HepG2 (cell line): ENCODE data around the gene DNAL4. TPM values are rescaled to one million over a fixed set of nuclear protein-coding genes. Genes with fewer than 3 reads are reported as not detected.

Experiments used
- AGO1 ChIP-seq: fragments of 200-400 bp; formaldehyde crosslinking; IDR thresholded peaks from 2 replicates; pipeline ENCODE4 v1.6.1; 2017; ENCODE audit warnings: mild to moderate bottlenecking, low read depth, low read length, moderate library complexity; ENCODE audit not compliant: poor library complexity, severe bottlenecking
- ATAD3A ChIP-seq: sonication (generic); formaldehyde crosslinking; IDR thresholded peaks from 2 replicates; pipeline ENCODE4 v1.4.0; 2020; ENCODE audit warnings: missing genetic modification reagents
- ELF1 ChIP-seq: sonication (generic); formaldehyde crosslinking; IDR thresholded peaks from 2 replicates; pipeline ENCODE4 v1.4.0; 2020; ENCODE audit warnings: missing genetic modification reagents
- JUNB ChIP-seq: sonication (generic); formaldehyde crosslinking; IDR thresholded peaks from 2 replicates; pipeline ENCODE4 v1.8.0; 2022; ENCODE audit warnings: missing genetic modification reagents, mild to moderate bottlenecking, borderline replicate concordance
- NFE2L2 ChIP-seq: fragments of 150-350 bp; IDR thresholded peaks from 2 replicates; pipeline ENCODE4 v1.6.1; 2014; ENCODE audit warnings: low read length
- PCBP1 ChIP-seq: fragments of 200-400 bp; formaldehyde crosslinking; IDR thresholded peaks from 2 replicates; pipeline ENCODE4 v1.6.1; 2017; ENCODE audit warnings: mild to moderate bottlenecking, low read depth, low read length, borderline replicate concordance
- PLRG1 ChIP-seq: fragments of 450-650 bp; conservative IDR thresholded peaks from 2 replicates; pipeline ENCODE4 v1.6.1; 2016
- RBFOX2 ChIP-seq: fragments of 200-400 bp; formaldehyde crosslinking; IDR thresholded peaks from 2 replicates; pipeline ENCODE4 v1.6.1; 2017; ENCODE audit warnings: low read depth, mild to moderate bottlenecking, low read length
- RNF2 ChIP-seq: fragments of 450-650 bp; conservative IDR thresholded peaks from 2 replicates; pipeline ENCODE4 v1.6.1; 2016; ENCODE audit warnings: low read depth
- SCMH1 ChIP-seq: sonication (generic); formaldehyde crosslinking; IDR thresholded peaks from 2 replicates; pipeline ENCODE4 v1.9.0; 2021; ENCODE audit warnings: missing genetic modification reagents, mild to moderate bottlenecking, borderline replicate concordance
- ZNF563 ChIP-seq: sonication (generic); formaldehyde crosslinking; IDR thresholded peaks from 2 replicates; pipeline ENCODE4 v1.8.0; 2022; ENCODE audit warnings: mild to moderate bottlenecking, moderate library complexity, missing genetic modification reagents
- ZNF619 ChIP-seq: sonication (generic); formaldehyde crosslinking; IDR thresholded peaks from 2 replicates; pipeline ENCODE4 v1.4.0; 2020; ENCODE audit warnings: mild to moderate bottlenecking, missing genetic modification reagents
- polyA plus RNA-seq, 8 experiments: library from polyadenylated mRNA; depleted of rRNA in 3 of 8; stranded (reverse) in 7 of 8; unstranded in 1 of 8; fragments of >200 nt; fragmentation: Illumina TruSeq in 4 of 8; extraction: Trizol in 4 of 8; gene quantifications; 2 replicates each; pipeline versions ENCODE4 v1.2.1 to v1.2.3, GENCODE V29; 2011 to 2016; ENCODE audit warnings: low read depth in 4 of 8, missing spikeins in 1 of 8, mixed read lengths in 1 of 8; ENCODE audit not compliant: insufficient read depth in 1 of 8
- total RNA-seq, 5 experiments: library from RNA; depleted of rRNA; stranded (reverse); fragments of >200 nt; fragmentation: Illumina TruSeq; extraction: Trizol; gene quantifications; 2 replicates each; pipeline ENCODE4 v1.2.3, GENCODE V29; 2016; ENCODE audit warnings: low read depth in 1 of 5
- TF ChIP-seq, protein P1 (sequence below), 2 experiments: sonication (generic) in 1 of 2; formaldehyde crosslinking in 1 of 2; IDR thresholded peaks; 2 replicates each; pipeline versions ENCODE4 v1.6.1 to v1.9.0; 2014 to 2022; ENCODE audit warnings: antibody characterized with exemption in 1 of 2, borderline replicate concordance in 1 of 2, inconsistent platforms in 1 of 2, low read depth in 1 of 2, missing genetic modification reagents in 1 of 2
- TF ChIP-seq, protein P2 (sequence below): sonication (generic); formaldehyde crosslinking; conservative IDR thresholded peaks from 2 replicates; pipeline ENCODE4 v1.8.0; 2022; ENCODE audit warnings: missing genetic modification reagents
- TF ChIP-seq, protein P3 (sequence below): sonication (generic); formaldehyde crosslinking; IDR thresholded peaks from 2 replicates; pipeline ENCODE4 v1.8.0; 2022; ENCODE audit warnings: mild to moderate bottlenecking, missing genetic modification reagents, moderate library complexity
- TF ChIP-seq, protein P4 (sequence below): sonication (generic); formaldehyde crosslinking; IDR thresholded peaks from 2 replicates; pipeline ENCODE4 v1.4.0; 2020; ENCODE audit warnings: missing genetic modification reagents; ENCODE audit errors: not compliant biosample characterization

Gene DNAL4
- total and polyA plus RNA-seq, 2 of the 13 experiments (the other 11 are each of a cell fraction or from before 2014, with no cell fraction given) = 8.0 to 10.7 TPM

DNA sequence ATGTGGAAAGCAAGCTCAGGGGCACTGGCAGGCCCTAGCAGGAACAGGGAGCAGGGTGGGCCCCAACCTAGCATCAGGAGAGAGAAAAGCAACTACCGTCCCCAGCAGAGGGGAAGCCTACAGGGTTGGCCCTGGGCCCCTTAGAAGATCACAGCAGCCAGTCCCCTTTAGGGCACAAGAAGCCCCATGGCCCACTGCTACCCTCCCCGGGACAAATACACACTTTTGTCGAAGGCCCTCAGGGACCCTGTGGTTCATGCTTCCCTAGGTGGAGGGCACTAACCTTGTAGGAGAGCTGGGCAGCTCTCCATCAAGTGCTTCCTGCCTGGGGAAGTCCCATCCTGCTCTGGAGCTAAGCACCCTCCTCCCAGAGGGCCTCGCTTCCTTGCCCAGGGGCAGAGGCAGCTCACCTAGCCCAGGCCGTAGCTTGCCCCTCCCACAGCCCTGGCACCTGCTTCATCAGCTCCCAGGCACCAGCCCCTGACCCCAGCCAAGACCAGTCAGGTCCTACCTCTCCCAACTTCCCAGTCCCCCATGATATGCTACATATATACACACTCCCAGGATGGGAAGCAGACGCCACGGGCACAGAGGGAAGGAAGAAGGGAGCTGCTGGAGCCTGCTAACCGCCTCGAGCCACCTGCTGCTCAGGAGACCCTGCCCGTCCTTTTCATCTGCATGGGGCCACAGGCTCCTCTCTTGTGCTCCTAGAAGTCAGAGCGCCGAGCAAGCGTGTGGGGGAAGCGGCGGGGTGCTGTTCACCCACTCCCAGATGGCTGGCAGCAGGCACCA is 58.3 kb downstream of the DNAL4 start (continued):
- TF ChIP-seq, protein P1, sequence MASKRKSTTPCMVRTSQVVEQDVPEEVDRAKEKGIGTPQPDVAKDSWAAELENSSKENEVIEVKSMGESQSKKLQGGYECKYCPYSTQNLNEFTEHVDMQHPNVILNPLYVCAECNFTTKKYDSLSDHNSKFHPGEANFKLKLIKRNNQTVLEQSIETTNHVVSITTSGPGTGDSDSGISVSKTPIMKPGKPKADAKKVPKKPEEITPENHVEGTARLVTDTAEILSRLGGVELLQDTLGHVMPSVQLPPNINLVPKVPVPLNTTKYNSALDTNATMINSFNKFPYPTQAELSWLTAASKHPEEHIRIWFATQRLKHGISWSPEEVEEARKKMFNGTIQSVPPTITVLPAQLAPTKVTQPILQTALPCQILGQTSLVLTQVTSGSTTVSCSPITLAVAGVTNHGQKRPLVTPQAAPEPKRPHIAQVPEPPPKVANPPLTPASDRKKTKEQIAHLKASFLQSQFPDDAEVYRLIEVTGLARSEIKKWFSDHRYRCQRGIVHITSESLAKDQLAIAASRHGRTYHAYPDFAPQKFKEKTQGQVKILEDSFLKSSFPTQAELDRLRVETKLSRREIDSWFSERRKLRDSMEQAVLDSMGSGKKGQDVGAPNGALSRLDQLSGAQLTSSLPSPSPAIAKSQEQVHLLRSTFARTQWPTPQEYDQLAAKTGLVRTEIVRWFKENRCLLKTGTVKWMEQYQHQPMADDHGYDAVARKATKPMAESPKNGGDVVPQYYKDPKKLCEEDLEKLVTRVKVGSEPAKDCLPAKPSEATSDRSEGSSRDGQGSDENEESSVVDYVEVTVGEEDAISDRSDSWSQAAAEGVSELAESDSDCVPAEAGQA (IDR thresholded peaks at IDR 0.05; ENCODE audit: low read depth) = no peak
- TF ChIP-seq, protein P1 (CRISPR knock-in tag; IDR thresholded peaks at IDR 0.05; ENCODE audit: borderline replicate concordance) = no peak
- TF ChIP-seq, protein P2, sequence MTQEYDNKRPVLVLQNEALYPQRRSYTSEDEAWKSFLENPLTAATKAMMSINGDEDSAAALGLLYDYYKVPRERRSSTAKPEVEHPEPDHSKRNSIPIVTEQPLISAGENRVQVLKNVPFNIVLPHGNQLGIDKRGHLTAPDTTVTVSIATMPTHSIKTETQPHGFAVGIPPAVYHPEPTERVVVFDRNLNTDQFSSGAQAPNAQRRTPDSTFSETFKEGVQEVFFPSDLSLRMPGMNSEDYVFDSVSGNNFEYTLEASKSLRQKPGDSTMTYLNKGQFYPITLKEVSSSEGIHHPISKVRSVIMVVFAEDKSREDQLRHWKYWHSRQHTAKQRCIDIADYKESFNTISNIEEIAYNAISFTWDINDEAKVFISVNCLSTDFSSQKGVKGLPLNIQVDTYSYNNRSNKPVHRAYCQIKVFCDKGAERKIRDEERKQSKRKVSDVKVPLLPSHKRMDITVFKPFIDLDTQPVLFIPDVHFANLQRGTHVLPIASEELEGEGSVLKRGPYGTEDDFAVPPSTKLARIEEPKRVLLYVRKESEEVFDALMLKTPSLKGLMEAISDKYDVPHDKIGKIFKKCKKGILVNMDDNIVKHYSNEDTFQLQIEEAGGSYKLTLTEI = no peak
- no peak for TF ChIP-seq PLRG1
- TF ChIP-seq ATAD3A = no peak
- TF ChIP-seq, protein P3, sequence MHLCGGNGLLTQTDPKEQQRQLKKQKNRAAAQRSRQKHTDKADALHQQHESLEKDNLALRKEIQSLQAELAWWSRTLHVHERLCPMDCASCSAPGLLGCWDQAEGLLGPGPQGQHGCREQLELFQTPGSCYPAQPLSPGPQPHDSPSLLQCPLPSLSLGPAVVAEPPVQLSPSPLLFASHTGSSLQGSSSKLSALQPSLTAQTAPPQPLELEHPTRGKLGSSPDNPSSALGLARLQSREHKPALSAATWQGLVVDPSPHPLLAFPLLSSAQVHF = no peak
- TF ChIP-seq, protein P4, sequence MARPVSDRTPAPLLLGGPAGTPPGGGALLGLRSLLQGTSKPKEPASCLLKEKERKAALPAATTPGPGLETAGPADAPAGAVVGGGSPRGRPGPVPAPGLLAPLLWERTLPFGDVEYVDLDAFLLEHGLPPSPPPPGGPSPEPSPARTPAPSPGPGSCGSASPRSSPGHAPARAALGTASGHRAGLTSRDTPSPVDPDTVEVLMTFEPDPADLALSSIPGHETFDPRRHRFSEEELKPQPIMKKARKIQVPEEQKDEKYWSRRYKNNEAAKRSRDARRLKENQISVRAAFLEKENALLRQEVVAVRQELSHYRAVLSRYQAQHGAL (CRISPR knock-in tag) = no peak
- TF ChIP-seq ZNF563 (CRISPR knock-in tag) = no peak
- peak; percentile 71 for TF ChIP-seq AGO1
- no peak for TF ChIP-seq PCBP1
- TF ChIP-seq ZNF619 (CRISPR knock-in tag) = no peak
- no peak for TF ChIP-seq NFE2L2
- no peak for TF ChIP-seq JUNB (CRISPR knock-in tag)
- TF ChIP-seq RNF2 = no peak
- no peak for TF ChIP-seq SCMH1 (CRISPR knock-in tag)
- TF ChIP-seq ELF1 (CRISPR knock-in tag) = no peak
- TF ChIP-seq RBFOX2 = peak; percentile 37; the same call in 1 of the 2 replicates
